Breast epithelium (tissue), 4 donors: ENCODE measurements around the gene CSNK1D. TPM values are rescaled to one million over a fixed set of nuclear protein-coding genes. Genes with fewer than 3 reads are reported as not detected.
A peak's percentile ranks its signal among the peaks of the same experiment; 100 is the strongest.
"Not testable (repeated sequence)": the region's sequence is repeated elsewhere in the genome, so short reads cannot be mapped to it uniquely, and the experiment has no call there.

Experiments used
- DNase-seq, 2 donors: peaks; one replicate each; pipeline ENCODE4 v3.0.0-alpha.2; 2019; ENCODE audit warnings: low spot score in 2 of 2
- H3K27ac ChIP-seq, 2 donors: fragments of 200-600 bp; sonication (generic) in 1 of 2; one replicate each; pipeline ENCODE4 v1.5.1; 2016 to 2019; ENCODE audit warnings: mild to moderate bottlenecking in 1 of 2
- H3K27me3 ChIP-seq, 2 donors: fragments of 200-600 bp; sonication (generic) in 1 of 2; one replicate each; pipeline versions ENCODE4 v1.5.1 to v1.6.0; 2017 to 2019; ENCODE audit warnings: control low read depth in 1 of 2, mild to moderate bottlenecking in 1 of 2
- H3K36me3 ChIP-seq: fragments of 200-600 bp; one replicate; pipeline ENCODE4 v1.5.1; 2019
- H3K4me1 ChIP-seq, 2 donors: fragments of 200-600 bp; sonication (generic); one replicate each; pipeline ENCODE4 v1.5.1; 2016 to 2019; ENCODE audit warnings: control low read depth in 1 of 2
- H3K4me3 ChIP-seq, 3 donors: fragments of 200-600 bp; sonication (generic); 1 replicate in 2 of 3; 2 replicates in 1 of 3; pipeline ENCODE4 v1.5.1; 2016 to 2019; ENCODE audit warnings: mild to moderate bottlenecking in 3 of 3, moderate library complexity in 2 of 3
- H3K9me3 ChIP-seq, 2 donors: fragments of 200-600 bp; sonication (generic) in 1 of 2; one replicate each; pipeline ENCODE4 v1.5.1; 2016 to 2019; ENCODE audit warnings: control low read depth in 1 of 2
- CTCF ChIP-seq, 3 donors: fragments of 450-650 bp; IDR thresholded peaks; one replicate each; pipeline ENCODE4 v1.5.1; 2016 to 2017; ENCODE audit warnings: antibody characterized with exemption in 3 of 3, mild to moderate bottlenecking in 3 of 3, moderate library complexity in 3 of 3
- POLR2A ChIP-seq: fragments of 450-650 bp; IDR thresholded peaks from one replicate; pipeline ENCODE4 v1.6.1; 2016; ENCODE audit warnings: antibody characterized with exemption, mild to moderate bottlenecking, moderate library complexity
- POLR2AphosphoS5 ChIP-seq, 3 donors: sonication (generic); formaldehyde crosslinking; IDR thresholded peaks; one replicate each; pipeline ENCODE4 v1.6.1; 2017; ENCODE audit warnings: antibody characterized with exemption in 3 of 3
- intact Hi-C: fragments of 100-400 bp; cut with DNase I; formaldehyde crosslinking; loops from one replicate; pipeline ENCODE4 v1.15.1; 2023; ENCODE audit warnings: low total_unique reads
- total RNA-seq, 3 donors: library from RNA; depleted of rRNA; stranded (reverse); fragments of >200 nt; gene quantifications; one replicate each; pipeline ENCODE4 v1.1.0, GENCODE V29; 2016

CSNK1D gene
- total RNA-seq, 3 donors from 2014 or later, result 50.7 to 85.9 (median 75.2) TPM

GRCh38 chr17:82195675-82196672, 77.5 kb downstream of the CSNK1D start:
- Histone ChIP-seq H3K4me1 (no peaks in the 10 kb centered on the region), H3K36me3 (no peaks in the 10 kb centered on the region), H3K9me3 (no peaks in the 10 kb centered on the region), H3K4me3 (no peak overlapping the region), H3K27ac (no peak overlapping the region), H3K27me3 (no peaks in the 10 kb centered on the region)
- no peak for DNase-seq
- intact Hi-C loops, result no loop called here
- no peak for TF ChIP-seq CTCF (IDR thresholded peaks at IDR 0.05)
- no peak for TF ChIP-seq POLR2AphosphoS5 (IDR thresholded peaks at IDR 0.05)
- no peak for TF ChIP-seq POLR2A

- DNase-seq, result no peak
- intact Hi-C loops, result no loop called here
- TF ChIP-seq CTCF (IDR thresholded peaks at IDR 0.05) (no peak), POLR2A (no peak), POLR2AphosphoS5 (IDR thresholded peaks at IDR 0.05) (no peak)
- Histone ChIP-seq H3K9me3 (no peaks in the 10 kb centered on the region), H3K4me3 (no peak overlapping the region), H3K36me3 (no peaks in the 10 kb centered on the region), H3K27ac (no peak overlapping the region), H3K27me3 (no peaks in the 10 kb centered on the region), H3K4me1 (no peaks in the 10 kb centered on the region)
These were observed 78.7 kb downstream of the CSNK1D start for GRCh38 chr17:82194765-82195164.

GRCh38 chr17:82193520-82194220, 79.8 kb downstream of the CSNK1D start:
- H3K4me3 ChIP-seq, result peak overlapping the region in 1 of 3 donors; percentile 17
- TF ChIP-seq POLR2A (no peak), POLR2AphosphoS5 (IDR thresholded peaks at IDR 0.05) (no peak), CTCF (IDR thresholded peaks at IDR 0.05) (no peak)
- H3K27me3 ChIP-seq, result no peaks in the 10 kb centered on the region
- H3K9me3 ChIP-seq, result no peaks in the 10 kb centered on the region
- H3K36me3 ChIP-seq, result no peaks in the 10 kb centered on the region
- intact Hi-C loops, result no loop called here
- DNase-seq, result no peak
- H3K27ac ChIP-seq, result no peak overlapping the region
- no peaks in the 10 kb centered on the region for H3K4me1 ChIP-seq

- intact Hi-C loops, DNase-seq, H3K27me3 ChIP-seq, H3K27ac ChIP-seq, H3K36me3 ChIP-seq, H3K9me3 ChIP-seq, H3K4me3 ChIP-seq, H3K4me1 ChIP-seq: not testable (repeated sequence)
These were observed 80.5 kb downstream of the CSNK1D start for GRCh38 chr17:82193050-82193449.

Other genes starting within 250 kb of the CSNK1D start
- 10 to 100 TPM in 2 of 3 donors, 1 to 10 TPM in 1; 7.6 to 23.0 (median 16.1) TPM for gene RAC3, start 242.0 kb downstream of the CSNK1D start, total RNA-seq
- gene DCXR, start 236.0 kb downstream of the CSNK1D start, total RNA-seq, result 100 to 1,000 TPM; 202 to 484 (median 228) TPM
- gene RFNG, start 221.9 kb downstream of the CSNK1D start, total RNA-seq, result 10 to 100 TPM; 30.5 to 49.4 (median 31.8) TPM
- gene GPS1, start 221.8 kb downstream of the CSNK1D start, total RNA-seq, result 10 to 100 TPM; 68.8 to 95.4 (median 94.4) TPM
- 10 to 100 TPM; 55.0 to 96.4 (median 82.0) TPM for gene DUS1L, start 207.9 kb downstream of the CSNK1D start, total RNA-seq
- 100 to 1,000 TPM in 1 of 3 donors, 10 to 100 TPM in 2; 95.4 to 590 (median 98.6) TPM for gene FASN, start 175.5 kb downstream of the CSNK1D start, total RNA-seq
- 10 to 100 TPM; 13.4 to 56.9 (median 52.8) TPM for gene CCDC57, start 60.9 kb downstream of the CSNK1D start, total RNA-seq
- 10 to 100 TPM; 10.2 to 22.6 (median 17.3) TPM for gene SLC16A3, start 44.7 kb downstream of the CSNK1D start, total RNA-seq
- gene CD7, start 43.9 kb upstream of the CSNK1D start, total RNA-seq, result 1 to 10 TPM in 2 of 3 donors, not detected in 1; 1.3 to 1.8 TPM
- gene SECTM1, start 60.1 kb upstream of the CSNK1D start, total RNA-seq, result 10 to 100 TPM; 11.5 to 23.9 (median 16.2) TPM
- gene TEX19, start 85.5 kb upstream of the CSNK1D start, total RNA-seq, result not detected
- gene UTS2R, start 98.1 kb upstream of the CSNK1D start, total RNA-seq, result under 1 TPM in 1 of 3 donors, not detected in 2; 0.33 TPM
- gene HEXD, start 144.6 kb upstream of the CSNK1D start, total RNA-seq, result 100 to 1,000 TPM in 1 of 3 donors, 10 to 100 TPM in 2; 48.2 to 157 (median 68.2) TPM
- gene OGFOD3, start 144.9 kb upstream of the CSNK1D start, total RNA-seq, result 10 to 100 TPM; 26.3 to 32.8 (median 28.5) TPM
- gene CYBC1, start 177.1 kb upstream of the CSNK1D start, total RNA-seq, result 10 to 100 TPM; 54.7 to 71.4 (median 61.9) TPM
- gene NARF, start 185.0 kb upstream of the CSNK1D start, total RNA-seq, result 10 to 100 TPM; 31.9 to 59.5 (median 44.9) TPM
- 10 to 100 TPM; 25.0 to 48.6 (median 36.7) TPM for gene FOXK2, start 246.0 kb upstream of the CSNK1D start, total RNA-seq